ENCODE measurements around the gene HPCAL1.

- TF ChIP-seq CTCF (IDR thresholded peaks at IDR 0.05) (no peak), POLR2A (IDR thresholded peaks at IDR 0.05) (no peak)
Measured at GRCh38 chr2:10287761-10288160, 14.9 kb upstream of the HPCAL1 start.
